GM13976 (cell line): ENCODE measurements around the gene DENND11.

Source experiments
- DNase-seq: peaks from one replicate; pipeline ENCODE4 v3.0.0; 2012; ENCODE audit warnings: low spot score
- in situ Hi-C: fragments of 300-500 bp; cut with MboI; formaldehyde crosslinking; loops from one replicate; pipeline ENCODE4 v1.12.0; 2022; ENCODE audit warnings: low sequenced_read_pairs, mixed read lengths, inconsistent platforms; ENCODE audit not compliant: unreplicated experiment
- TF ChIP-seq, protein P1 (sequence below): IDR thresholded peaks from 2 replicates; pipeline ENCODE4 v1.5.1; 2012; ENCODE audit warnings: borderline replicate concordance, mild to moderate bottlenecking; ENCODE audit not compliant: insufficient read depth; ENCODE audit errors: extremely low read depth, missing control alignments, control extremely low read depth

The DENND11 gene

DNA sequence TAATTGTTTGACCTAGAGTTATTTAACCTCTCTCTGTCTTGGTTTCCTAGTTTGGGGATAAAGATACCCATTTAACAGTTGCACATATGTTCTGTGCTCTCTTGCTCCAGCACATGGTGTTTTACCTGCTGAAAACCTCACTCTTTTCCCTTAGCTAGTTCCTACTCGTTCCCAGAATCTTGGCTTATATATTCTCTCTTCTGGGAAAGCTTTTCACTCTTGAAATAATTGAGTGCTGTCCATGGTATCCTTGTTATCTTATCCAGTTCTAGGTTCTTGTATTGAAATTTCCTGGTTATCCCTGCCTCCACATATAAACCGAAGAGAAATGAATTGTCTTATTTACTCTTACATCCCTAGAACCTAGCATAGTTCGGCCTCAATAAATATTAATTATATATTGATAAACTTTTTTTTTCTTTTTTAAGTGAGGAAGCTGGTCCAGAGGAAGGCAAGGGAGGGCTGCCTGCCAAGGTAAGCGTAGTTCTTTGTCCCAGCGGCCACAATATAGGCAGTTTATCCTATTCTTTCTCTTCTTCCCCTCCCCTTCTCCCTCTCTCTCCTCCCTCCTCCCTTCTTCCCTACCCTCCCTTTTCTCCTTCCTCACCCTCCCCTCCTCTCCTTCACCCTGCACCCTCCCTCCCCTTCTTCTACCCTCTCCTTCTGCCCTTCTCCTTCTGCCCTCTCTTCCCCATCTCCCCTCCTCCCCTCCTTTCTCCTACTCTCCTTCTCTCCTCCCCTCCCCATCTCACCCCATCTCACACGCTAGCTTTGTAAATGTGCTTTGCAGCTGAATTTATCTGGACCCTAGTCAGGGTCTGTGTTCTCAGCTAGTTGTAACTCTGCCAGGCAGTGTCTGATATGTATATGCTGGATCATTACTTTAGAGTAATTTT lies 14.1 kb upstream of the DENND11 start:
- no peak for DNase-seq
- TF ChIP-seq, protein P1, sequence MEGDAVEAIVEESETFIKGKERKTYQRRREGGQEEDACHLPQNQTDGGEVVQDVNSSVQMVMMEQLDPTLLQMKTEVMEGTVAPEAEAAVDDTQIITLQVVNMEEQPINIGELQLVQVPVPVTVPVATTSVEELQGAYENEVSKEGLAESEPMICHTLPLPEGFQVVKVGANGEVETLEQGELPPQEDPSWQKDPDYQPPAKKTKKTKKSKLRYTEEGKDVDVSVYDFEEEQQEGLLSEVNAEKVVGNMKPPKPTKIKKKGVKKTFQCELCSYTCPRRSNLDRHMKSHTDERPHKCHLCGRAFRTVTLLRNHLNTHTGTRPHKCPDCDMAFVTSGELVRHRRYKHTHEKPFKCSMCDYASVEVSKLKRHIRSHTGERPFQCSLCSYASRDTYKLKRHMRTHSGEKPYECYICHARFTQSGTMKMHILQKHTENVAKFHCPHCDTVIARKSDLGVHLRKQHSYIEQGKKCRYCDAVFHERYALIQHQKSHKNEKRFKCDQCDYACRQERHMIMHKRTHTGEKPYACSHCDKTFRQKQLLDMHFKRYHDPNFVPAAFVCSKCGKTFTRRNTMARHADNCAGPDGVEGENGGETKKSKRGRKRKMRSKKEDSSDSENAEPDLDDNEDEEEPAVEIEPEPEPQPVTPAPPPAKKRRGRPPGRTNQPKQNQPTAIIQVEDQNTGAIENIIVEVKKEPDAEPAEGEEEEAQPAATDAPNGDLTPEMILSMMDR, result no peak
- in situ Hi-C loops, result no loop called here

DNA sequence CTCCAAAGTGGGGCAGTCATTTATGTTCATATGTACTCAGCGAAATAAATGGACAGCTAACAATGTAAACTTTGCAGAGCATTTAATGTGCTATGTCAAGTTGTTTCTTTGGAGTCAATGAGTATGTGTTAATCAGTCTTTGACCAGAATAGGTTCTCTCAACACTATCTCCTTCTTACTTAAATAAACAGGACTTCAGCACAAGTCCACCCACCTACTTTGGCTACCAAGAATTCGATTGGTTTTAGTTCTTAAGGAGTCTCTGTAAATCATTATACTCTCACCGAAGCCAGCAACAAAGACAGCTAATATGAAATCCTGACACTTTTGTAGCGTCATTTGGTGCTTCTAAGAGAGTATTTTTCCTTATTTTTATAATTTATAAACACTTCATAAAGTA lies 13.1 kb upstream of the DENND11 start:
- DNase-seq, result no peak
- TF ChIP-seq, protein P1, result no peak
- in situ Hi-C loops, result no loop called here

DNA sequence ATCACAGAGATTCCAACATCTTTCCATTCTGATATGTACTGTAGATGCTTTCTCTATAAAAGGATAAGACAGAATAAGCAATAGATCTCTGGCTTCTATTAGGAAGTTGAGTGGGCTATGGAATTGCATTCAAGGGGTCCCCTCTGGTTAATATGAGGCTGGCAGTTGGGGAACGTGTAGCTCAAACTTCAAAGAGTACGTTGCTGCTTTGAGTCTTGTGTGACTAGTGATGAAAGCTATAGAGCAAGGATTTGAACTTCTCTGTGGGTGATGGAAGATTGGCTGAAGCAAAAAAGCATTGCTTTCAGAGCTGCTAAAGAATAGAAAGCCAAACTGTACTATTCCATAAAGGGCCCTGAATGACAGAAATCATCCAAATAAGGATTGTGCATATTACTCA lies 12.6 kb upstream of the DENND11 start:
- TF ChIP-seq, protein P1, result no peak
- in situ Hi-C loops, result no loop called here
- DNase-seq, result no peak

DNA sequence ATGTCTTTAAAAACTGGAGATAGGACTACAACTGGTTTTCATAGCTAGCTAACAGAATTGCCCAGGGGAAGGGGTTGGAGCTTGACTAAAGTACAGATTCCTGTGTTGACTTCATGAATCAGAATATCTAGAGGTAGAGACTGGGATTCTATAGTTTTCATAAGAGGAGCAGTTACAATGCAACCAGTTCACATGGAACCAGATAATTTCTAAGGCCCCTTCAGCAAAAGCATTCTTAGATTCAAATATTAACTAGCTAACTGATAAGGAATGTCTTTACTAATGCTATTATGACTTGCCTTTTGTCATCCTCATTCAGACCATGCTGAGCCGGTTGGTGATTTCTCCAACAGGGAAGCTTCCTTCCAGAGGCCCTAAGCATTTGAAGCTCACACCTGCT lies 11.9 kb upstream of the DENND11 start:
- TF ChIP-seq, protein P1, result no peak
- DNase-seq, result no peak
- in situ Hi-C loops, result no loop called here

DNA sequence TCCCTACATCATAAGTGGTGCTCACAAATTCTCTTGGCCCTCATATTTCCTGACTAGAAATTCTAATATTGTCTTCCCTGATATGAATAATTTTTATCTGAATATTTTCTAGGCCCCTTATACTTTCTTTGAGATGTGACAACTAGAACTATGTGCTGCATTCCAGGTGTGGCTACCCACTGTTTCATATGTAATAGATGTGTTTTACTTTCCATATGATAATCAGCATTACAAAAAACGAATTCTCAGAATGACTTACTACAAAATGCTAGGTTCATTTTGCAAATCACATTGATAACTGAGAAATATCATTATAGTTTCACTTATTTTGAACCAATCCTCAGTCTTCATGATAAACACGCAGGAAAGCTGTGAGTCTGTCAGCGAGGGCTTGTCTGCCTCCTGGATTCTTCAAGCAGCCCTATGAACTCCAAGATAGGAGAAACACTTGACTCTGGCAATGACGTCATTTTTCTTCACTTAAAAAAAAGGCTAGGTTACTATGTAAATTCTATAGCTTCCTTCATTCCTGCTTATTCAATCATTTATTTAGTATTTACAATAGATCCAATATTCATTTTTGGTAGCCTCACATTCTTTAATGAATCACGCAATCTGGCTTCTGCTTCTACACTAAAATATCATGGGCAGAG lies 10.8 kb upstream of the DENND11 start:
- TF ChIP-seq, protein P1, result no peak
- in situ Hi-C loops, result no loop called here
- DNase-seq, result no peak

DNA sequence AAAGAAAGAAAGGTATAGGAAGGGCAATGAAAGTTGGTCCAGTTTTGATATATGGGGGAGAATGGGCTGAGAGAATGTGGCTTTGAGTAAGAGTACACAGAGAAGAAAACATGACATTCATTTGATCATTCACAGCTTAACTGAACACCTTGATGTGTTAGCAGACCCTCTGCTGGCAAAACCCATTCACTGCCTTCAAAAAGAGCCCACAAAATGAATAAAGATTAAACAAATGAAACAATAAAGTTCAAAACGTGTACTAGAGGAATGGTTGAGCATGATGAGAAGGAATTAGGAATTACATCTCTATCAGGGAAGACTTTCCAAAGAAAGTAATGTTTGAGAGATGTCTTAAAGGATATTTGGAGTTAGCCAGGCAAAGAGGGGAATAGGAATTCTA lies 8.3 kb upstream of the DENND11 start:
- DNase-seq, result no peak

More for the DNA sequence above, 8.3 kb upstream of the DENND11 start:
- in situ Hi-C loops, result no loop called here
- TF ChIP-seq, protein P1, result no peak
